Measurements from ENCODE around the gene DOCK2. TPM values are rescaled to one million over a fixed set of nuclear protein-coding genes. Genes with fewer than 3 reads are reported as not detected.
"Not testable (repeated sequence)": the region's sequence is repeated elsewhere in the genome, so short reads cannot be mapped to it uniquely, and the experiment has no call there.

The DOCK2 gene
- polyA plus RNA-seq, 1 donor from 2014 or later = 114 TPM

GRCh38 chr5:169826618-169827017 is 189.5 kb downstream of the DOCK2 start:
- no peak overlapping the region for H3K4me3 Mint-ChIP-seq
- no peaks in the 10 kb centered on the region for H3K9me3 Mint-ChIP-seq
- H3K36me3 Mint-ChIP-seq = peaks cover 10% of the 10 kb centered on the region
- no peak overlapping the region for H3K27ac Mint-ChIP-seq
- no peaks in the 10 kb centered on the region for H3K27me3 Mint-ChIP-seq
- peaks cover 0 to 7% (median 0%) of the 10 kb centered on the region in 3 donors for H3K4me1 Mint-ChIP-seq

GRCh38 chr5:169827769-169828168 is 190.7 kb downstream of the DOCK2 start:
- peak overlapping the region in 1 of 3 donors; percentile 67 for H3K27ac Mint-ChIP-seq
- peaks cover 11% of the 10 kb centered on the region for H3K36me3 Mint-ChIP-seq
- peaks cover 0 to 7% (median 0%) of the 10 kb centered on the region in 3 donors for H3K4me1 Mint-ChIP-seq
- no peaks in the 10 kb centered on the region for H3K9me3 Mint-ChIP-seq
- H3K27me3 Mint-ChIP-seq = no peaks in the 10 kb centered on the region
- no peak overlapping the region for H3K4me3 Mint-ChIP-seq

- Mint-ChIP-seq H3K4me1 (peaks cover 0 to 7% (median 1%) of the 10 kb centered on the region in 3 donors), H3K27me3 (no peaks in the 10 kb centered on the region), H3K4me3 (no peak overlapping the region), H3K36me3 (peaks cover 9% of the 10 kb centered on the region), H3K9me3 (no peaks in the 10 kb centered on the region), H3K27ac (no peak overlapping the region)
Measured at GRCh38 chr5:169828385-169828784, 191.3 kb downstream of the DOCK2 start.

- Mint-ChIP-seq H3K4me3 (no peak overlapping the region), H3K27me3 (no peaks in the 10 kb centered on the region), H3K9me3 (no peaks in the 10 kb centered on the region), H3K27ac (peak overlapping the region in 1 of 3 donors; percentile 83), H3K4me1 (peaks cover 0 to 12% (median 4%) of the 10 kb centered on the region in 3 donors), H3K36me3 (peaks cover 11% of the 10 kb centered on the region)
Measured at GRCh38 chr5:169831331-169831730, 194.3 kb downstream of the DOCK2 start.

- Mint-ChIP-seq H3K4me1 (peaks cover 0 to 16% (median 4%) of the 10 kb centered on the region in 3 donors), H3K4me3 (no peak overlapping the region), H3K27me3 (no peaks in the 10 kb centered on the region), H3K9me3 (no peaks in the 10 kb centered on the region), H3K27ac (no peak overlapping the region), H3K36me3 (peaks cover 13% of the 10 kb centered on the region)
Measured at GRCh38 chr5:169832304-169832703, 195.2 kb downstream of the DOCK2 start.

GRCh38 chr5:169832845-169833244 is 195.8 kb downstream of the DOCK2 start:
- no peaks in the 10 kb centered on the region for H3K9me3 Mint-ChIP-seq
- no peaks in the 10 kb centered on the region for H3K27me3 Mint-ChIP-seq
- H3K27ac Mint-ChIP-seq = no peak overlapping the region
- H3K4me3 Mint-ChIP-seq = no peak overlapping the region
- peaks cover 0 to 16% (median 4%) of the 10 kb centered on the region in 3 donors for H3K4me1 Mint-ChIP-seq
- peaks cover 12% of the 10 kb centered on the region for H3K36me3 Mint-ChIP-seq

- Mint-ChIP-seq H3K36me3 (peaks cover 15% of the 10 kb centered on the region), H3K4me3 (peak overlapping the region in 1 of 4 donors; percentile 17), H3K4me1 (peaks cover 0 to 12% (median 4%) of the 10 kb centered on the region in 3 donors)
- not testable (repeated sequence) for H3K9me3 Mint-ChIP-seq, H3K27ac Mint-ChIP-seq, H3K27me3 Mint-ChIP-seq
Measured at GRCh38 chr5:169833681-169834292, 196.7 kb downstream of the DOCK2 start.

GRCh38 chr5:169834540-169834939 is 197.5 kb downstream of the DOCK2 start:
- H3K27ac Mint-ChIP-seq = peak overlapping the region in 1 of 3 donors; percentile 83
- H3K4me1 Mint-ChIP-seq = peaks cover under 1 to 12% (median 4%) of the 10 kb centered on the region in 3 donors
- H3K9me3 Mint-ChIP-seq, H3K4me3 Mint-ChIP-seq, H3K27me3 Mint-ChIP-seq: not testable (repeated sequence)
- H3K36me3 Mint-ChIP-seq = peaks cover 15% of the 10 kb centered on the region

- peak overlapping the region in 1 of 3 donors; percentile 18 for H3K27ac Mint-ChIP-seq
- peaks cover 4 to 10% (median 4%) of the 10 kb centered on the region in 3 donors for H3K4me1 Mint-ChIP-seq
- no peaks in the 10 kb centered on the region for H3K9me3 Mint-ChIP-seq
- H3K4me3 Mint-ChIP-seq = no peak overlapping the region
- no peaks in the 10 kb centered on the region for H3K27me3 Mint-ChIP-seq
- H3K36me3 Mint-ChIP-seq = peaks cover 26% of the 10 kb centered on the region
Measured at GRCh38 chr5:169836835-169837536, 199.9 kb downstream of the DOCK2 start.

GRCh38 chr5:169837686-169838085 is 200.6 kb downstream of the DOCK2 start:
- Mint-ChIP-seq H3K36me3 (peaks cover 29% of the 10 kb centered on the region), H3K4me3 (no peak overlapping the region), H3K27me3 (no peaks in the 10 kb centered on the region), H3K9me3 (no peaks in the 10 kb centered on the region), H3K4me1 (peaks cover 4 to 11% (median 4%) of the 10 kb centered on the region in 3 donors), H3K27ac (no peak overlapping the region)

GRCh38 chr5:169838688-169839087 is 201.6 kb downstream of the DOCK2 start:
- Mint-ChIP-seq H3K9me3 (no peaks in the 10 kb centered on the region), H3K4me1 (peaks cover 3 to 15% (median 4%) of the 10 kb centered on the region in 3 donors), H3K27me3 (no peaks in the 10 kb centered on the region), H3K36me3 (peaks cover 31% of the 10 kb centered on the region), H3K4me3 (no peak overlapping the region), H3K27ac (peak overlapping the region in 2 of 3 donors; percentile 7 to 55)

- Mint-ChIP-seq H3K9me3 (no peaks in the 10 kb centered on the region), H3K27me3 (no peaks in the 10 kb centered on the region), H3K36me3 (peaks cover 28% of the 10 kb centered on the region), H3K27ac (peak overlapping the region in 1 of 3 donors; percentile 20), H3K4me3 (no peak overlapping the region), H3K4me1 (peaks cover 0 to 12% (median 4%) of the 10 kb centered on the region in 3 donors)
Measured at GRCh38 chr5:169840405-169840804, 203.3 kb downstream of the DOCK2 start.

GRCh38 chr5:169842699-169843098 is 205.6 kb downstream of the DOCK2 start:
- Mint-ChIP-seq H3K36me3 (peaks cover 33% of the 10 kb centered on the region), H3K27ac (peak overlapping the region in 1 of 3 donors; percentile 52), H3K9me3 (peaks cover 0 to 3% (median 1%) of the 10 kb centered on the region in 3 donors), H3K27me3 (no peaks in the 10 kb centered on the region), H3K4me3 (no peak overlapping the region), H3K4me1 (peaks cover 0 to 10% (median 4%) of the 10 kb centered on the region in 3 donors)

GRCh38 chr5:169847519-169847918 is 210.4 kb downstream of the DOCK2 start:
- peaks cover 36% of the 10 kb centered on the region for H3K36me3 Mint-ChIP-seq
- no peak overlapping the region for H3K27ac Mint-ChIP-seq
- H3K27me3 Mint-ChIP-seq = no peaks in the 10 kb centered on the region

GRCh38 chr5:169848271-169848670 is 211.2 kb downstream of the DOCK2 start:
- no peak overlapping the region for H3K27ac Mint-ChIP-seq
- peaks cover 0 to 11% (median 0%) of the 10 kb centered on the region in 3 donors for H3K4me1 Mint-ChIP-seq
- peaks cover 38% of the 10 kb centered on the region for H3K36me3 Mint-ChIP-seq
- H3K9me3 Mint-ChIP-seq = peaks cover 0 to 16% (median 6%) of the 10 kb centered on the region in 3 donors
- H3K27me3 Mint-ChIP-seq = no peaks in the 10 kb centered on the region
- H3K4me3 Mint-ChIP-seq = no peak overlapping the region

More at GRCh38 chr5:169847519-169847918, 210.4 kb downstream of the DOCK2 start:
- Mint-ChIP-seq H3K4me1 (peaks cover 0 to 13% (median 0%) of the 10 kb centered on the region in 3 donors), H3K9me3 (peaks cover 0 to 16% (median 6%) of the 10 kb centered on the region in 3 donors), H3K4me3 (no peak overlapping the region)
